ENCODE measurements around the gene MRPS26. TPM values are rescaled to one million over a fixed set of nuclear protein-coding genes. Genes with fewer than 3 reads are reported as not detected.

MRPS26 gene
- total and polyA plus RNA-seq, 2 of the 13 experiments (the other 11 are each of a cell fraction or from before 2014, with no cell fraction given) = 89.8 to 187 TPM

DNA sequence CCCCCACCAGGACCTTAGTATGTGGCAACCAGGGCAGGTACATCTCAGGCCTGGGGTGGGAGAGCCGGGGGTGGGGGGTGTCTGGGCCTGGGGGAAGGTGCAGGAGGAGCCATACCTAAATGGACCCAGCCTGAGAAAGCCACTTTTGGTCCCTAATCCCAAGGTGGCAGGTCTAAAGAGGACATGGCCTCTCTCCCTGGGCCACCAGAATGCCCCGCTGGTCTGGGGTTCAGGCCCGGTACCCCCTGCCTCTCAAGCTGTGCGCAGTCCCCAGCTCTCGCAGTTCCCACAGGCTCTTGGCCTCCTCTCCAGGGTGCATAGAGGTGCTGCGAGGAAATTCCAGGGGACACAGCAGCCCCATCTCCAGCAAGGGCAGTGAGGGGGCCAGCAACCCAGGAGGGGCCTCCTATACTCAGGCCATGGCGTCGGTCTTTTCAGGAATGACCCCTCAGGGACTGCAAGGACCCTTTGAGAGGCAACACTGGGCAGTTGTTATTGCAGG, 39.8 kb downstream of the MRPS26 start:
- intact Hi-C loops (cut with micrococcal nuclease; ENCODE audit: unreplicated experiment) = no loop called here
- DNase-seq (ENCODE audit: low spot score) (no peak), FAIRE-seq (no peak), ATAC-seq (no peak)
- Histone ChIP-seq H2AFZ (ENCODE audit: low read length) (no peak overlapping the region), H3K27me3 (ENCODE audit: control insufficient read depth in 1 of 2, insufficient read depth in 2 of 2, low read length in 2 of 2) (peaks cover 30 to 58% of the 10 kb centered on the region in 2 experiments), H3K36me3 (replicated peaks in 1 of 2; ENCODE audit: control insufficient read depth in 1 of 2, insufficient read depth in 2 of 2, low read length in 2 of 2) (no peaks in the 10 kb centered on the region), H3K4me1 (ENCODE audit: insufficient read depth, low read length) (peaks cover 39% of the 10 kb centered on the region), H3K4me2 (ENCODE audit: low read depth, low read length) (no peak overlapping the region), H4K20me1 (ENCODE audit: insufficient read depth, low read length) (no peaks in the 10 kb centered on the region), H3K9ac (ENCODE audit: insufficient read depth, low read depth, low read length) (no peak overlapping the region), H3K4me3 (replicated peaks in 1 of 3; ENCODE audit: insufficient read depth in 1 of 3, low read depth in 2 of 3, low read length in 3 of 3) (no peak overlapping the region), H3K9me3 (ENCODE audit: low read length) (no peaks in the 10 kb centered on the region), H3K79me2 (ENCODE audit: insufficient read depth, low read length) (no peaks in the 10 kb centered on the region), H3K27ac (ENCODE audit: extremely low read length, insufficient read depth, low read length) (no peak overlapping the region)
- ChIA-PET POLR2A (no interaction called here), CTCF (ENCODE audit: low intra/inter-chr PET ratio, low total read pairs) (no interaction called here)
- 74% methylated on average over 6 of the region's 8 CpGs for WGBS (ENCODE audit: low lambda C conversion rate)
- TF ChIP-seq, protein P1, sequence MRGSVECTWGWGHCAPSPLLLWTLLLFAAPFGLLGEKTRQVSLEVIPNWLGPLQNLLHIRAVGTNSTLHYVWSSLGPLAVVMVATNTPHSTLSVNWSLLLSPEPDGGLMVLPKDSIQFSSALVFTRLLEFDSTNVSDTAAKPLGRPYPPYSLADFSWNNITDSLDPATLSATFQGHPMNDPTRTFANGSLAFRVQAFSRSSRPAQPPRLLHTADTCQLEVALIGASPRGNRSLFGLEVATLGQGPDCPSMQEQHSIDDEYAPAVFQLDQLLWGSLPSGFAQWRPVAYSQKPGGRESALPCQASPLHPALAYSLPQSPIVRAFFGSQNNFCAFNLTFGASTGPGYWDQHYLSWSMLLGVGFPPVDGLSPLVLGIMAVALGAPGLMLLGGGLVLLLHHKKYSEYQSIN (CRISPR knock-in tag; IDR thresholded peaks at IDR 0.05; ENCODE audit: borderline replicate concordance) = no peak
- no peak for TF ChIP-seq ZC3H13 (CRISPR knock-in tag; IDR thresholded peaks at IDR 0.05)
- TF ChIP-seq EED (CRISPR knock-in tag; IDR thresholded peaks at IDR 0.05) = peak; percentile 47; the same call in 1 of the 2 replicates
- TF ChIP-seq ZNF205 (CRISPR knock-in tag; IDR thresholded peaks at IDR 0.05) = no peak
- in situ Hi-C loops (cut with HindIII; ENCODE audit: extremely low pct_ligation_motif_present, low pct_unique_long_range_greater_than_20kb) = no loop called here
- no TSS peak for BruUV-seq (replicated peaks)

- Histone ChIP-seq H3K79me2 (ENCODE audit: insufficient read depth, low read length) (no peaks in the 10 kb centered on the region), H3K36me3 (replicated peaks in 1 of 2; ENCODE audit: control insufficient read depth in 1 of 2, insufficient read depth in 2 of 2, low read length in 2 of 2) (no peaks in the 10 kb centered on the region), H2AFZ (ENCODE audit: low read length) (no peak overlapping the region), H3K9ac (ENCODE audit: insufficient read depth, low read depth, low read length) (no peak overlapping the region), H3K27ac (ENCODE audit: extremely low read length, insufficient read depth, low read length) (no peak overlapping the region), H3K4me2 (ENCODE audit: low read depth, low read length) (no peak overlapping the region), H3K27me3 (ENCODE audit: control insufficient read depth in 1 of 2, insufficient read depth in 2 of 2, low read length in 2 of 2) (peaks cover 17 to 49% of the 10 kb centered on the region in 2 experiments), H4K20me1 (ENCODE audit: insufficient read depth, low read length) (no peaks in the 10 kb centered on the region), H3K9me3 (ENCODE audit: low read length) (no peaks in the 10 kb centered on the region), H3K4me3 (replicated peaks in 1 of 3; ENCODE audit: insufficient read depth in 1 of 3, low read depth in 2 of 3, low read length in 3 of 3) (no peak overlapping the region), H3K4me1 (ENCODE audit: insufficient read depth, low read length) (peaks cover 20% of the 10 kb centered on the region)
- TF ChIP-seq ZNF878 (CRISPR knock-in tag; IDR thresholded peaks at IDR 0.05) (no peak), TIGD3 (CRISPR knock-in tag; IDR thresholded peaks at IDR 0.05; ENCODE audit: borderline replicate concordance) (no peak)
- TF ChIP-seq, protein P2, sequence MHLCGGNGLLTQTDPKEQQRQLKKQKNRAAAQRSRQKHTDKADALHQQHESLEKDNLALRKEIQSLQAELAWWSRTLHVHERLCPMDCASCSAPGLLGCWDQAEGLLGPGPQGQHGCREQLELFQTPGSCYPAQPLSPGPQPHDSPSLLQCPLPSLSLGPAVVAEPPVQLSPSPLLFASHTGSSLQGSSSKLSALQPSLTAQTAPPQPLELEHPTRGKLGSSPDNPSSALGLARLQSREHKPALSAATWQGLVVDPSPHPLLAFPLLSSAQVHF (CRISPR knock-in tag; IDR thresholded peaks at IDR 0.05) = no peak
- 60% methylated on average over 6 of the region's 7 CpGs for WGBS (ENCODE audit: low lambda C conversion rate)
- DNase-seq (ENCODE audit: low spot score) (no peak), ATAC-seq (no peak), FAIRE-seq (no peak)
- intact Hi-C loops (cut with micrococcal nuclease; ENCODE audit: unreplicated experiment) = no loop called here
- no TSS peak for BruUV-seq (replicated peaks)
- CTCF ChIA-PET (ENCODE audit: low intra/inter-chr PET ratio, low total read pairs) = no interaction called here
- POLR2A ChIA-PET = interaction anchor here (0.6 to 1.5 kb wide), 2 partner anchors 16 to 19 kb away, joined by 3 read pairs; no protein-coding TSS in a partner anchor
- in situ Hi-C loops (cut with HindIII; ENCODE audit: extremely low pct_ligation_motif_present, low pct_unique_long_range_greater_than_20kb) = no loop called here
These were observed 42.2 kb downstream of the MRPS26 start for GRCh38 chr20:3088031-3088430.
